HG03135 (cell line): ENCODE data around the gene KCNK13.
"Not testable (repeated sequence)": the region's sequence is repeated elsewhere in the genome, so short reads cannot be mapped to it uniquely, and the experiment has no call there.

ENCODE experiments used
- ATAC-seq: cut with Tn5 transposase; IDR thresholded peaks from one replicate; pipeline ENCODE4 v1.9.1; 2021; ENCODE audit warnings: mild to moderate bottlenecking, moderate library complexity; ENCODE audit not compliant: unreplicated experiment

Gene KCNK13

DNA sequence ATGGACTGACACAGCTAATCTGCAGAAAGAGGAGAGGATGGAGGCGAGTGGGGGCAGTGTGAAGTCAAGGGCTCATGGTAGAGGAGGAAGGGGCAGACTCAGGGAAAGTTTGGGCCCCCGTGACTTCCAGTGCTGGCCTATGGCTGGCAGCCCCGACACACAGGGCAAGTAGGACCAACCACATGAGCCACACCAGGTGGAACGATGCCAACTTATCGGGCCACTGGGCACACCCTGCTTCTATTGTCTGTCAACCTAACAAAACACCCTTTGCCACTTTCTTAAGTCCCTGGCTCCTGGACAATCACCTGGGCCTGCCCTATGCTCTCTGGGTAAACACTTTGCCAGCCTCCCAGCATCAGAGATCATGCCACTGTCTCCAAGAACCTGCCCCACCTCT lies 129.4 kb downstream of the KCNK13 start:
- no peak for ATAC-seq

DNA sequence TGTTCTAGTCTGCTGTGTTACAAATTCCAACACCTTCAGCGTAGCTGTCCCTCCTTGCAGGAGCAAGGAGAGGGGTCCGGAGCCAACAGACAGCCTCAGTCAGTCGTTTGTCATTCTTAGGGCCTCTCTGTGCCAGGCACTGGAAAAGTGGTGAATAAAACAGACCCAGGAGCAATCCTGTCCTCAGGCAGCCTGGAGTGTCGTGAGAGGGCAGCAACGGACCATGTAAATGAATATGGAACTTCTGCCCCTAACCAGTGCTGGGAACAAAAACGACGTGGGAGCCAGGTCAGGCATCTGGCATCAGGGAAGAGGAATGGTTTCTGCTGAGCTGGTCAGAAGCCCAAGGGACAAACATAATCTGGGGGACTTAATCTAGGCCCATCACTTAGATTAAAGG lies 129.8 kb downstream of the KCNK13 start:
- ATAC-seq = no peak

DNA sequence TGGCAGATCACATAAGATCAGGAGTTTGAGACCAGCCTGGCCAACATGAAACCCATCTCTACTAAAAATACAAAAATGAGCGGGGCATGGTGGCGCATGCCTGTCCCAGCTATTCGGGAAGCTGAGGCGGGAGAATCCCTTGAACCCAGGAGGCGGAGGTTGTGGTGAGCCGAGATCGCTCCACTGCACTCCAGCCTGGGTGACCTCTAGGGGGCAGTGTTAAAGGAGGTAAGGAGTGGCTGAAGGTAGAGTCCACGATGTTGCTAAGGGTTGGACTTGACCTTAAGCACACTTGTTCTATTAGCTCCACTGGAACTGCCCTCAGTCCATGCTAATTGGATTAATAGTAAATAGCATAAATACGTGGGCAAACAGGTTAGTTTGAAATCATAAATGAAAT lies 132.1 kb downstream of the KCNK13 start:
- ATAC-seq = no peak

DNA sequence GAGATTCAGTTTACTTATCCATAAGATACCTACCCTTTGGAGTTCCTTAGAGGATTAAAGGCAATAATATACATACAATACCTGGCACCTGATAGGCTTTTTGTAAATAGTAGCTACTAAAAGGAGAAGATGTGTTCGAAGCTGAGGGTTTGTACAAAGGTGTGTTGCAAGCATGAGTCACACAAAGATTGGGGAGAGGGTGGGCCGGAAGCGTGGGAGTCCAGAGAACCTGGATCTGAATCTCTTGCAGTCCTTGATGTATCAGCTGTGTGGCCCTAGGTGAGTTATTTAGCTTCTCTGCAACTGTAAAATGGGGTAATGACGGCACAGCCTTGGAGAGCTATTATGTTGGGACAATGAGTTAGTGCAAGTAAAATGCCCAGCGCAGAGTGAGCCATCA lies 132.9 kb downstream of the KCNK13 start:
- no peak for ATAC-seq

DNA sequence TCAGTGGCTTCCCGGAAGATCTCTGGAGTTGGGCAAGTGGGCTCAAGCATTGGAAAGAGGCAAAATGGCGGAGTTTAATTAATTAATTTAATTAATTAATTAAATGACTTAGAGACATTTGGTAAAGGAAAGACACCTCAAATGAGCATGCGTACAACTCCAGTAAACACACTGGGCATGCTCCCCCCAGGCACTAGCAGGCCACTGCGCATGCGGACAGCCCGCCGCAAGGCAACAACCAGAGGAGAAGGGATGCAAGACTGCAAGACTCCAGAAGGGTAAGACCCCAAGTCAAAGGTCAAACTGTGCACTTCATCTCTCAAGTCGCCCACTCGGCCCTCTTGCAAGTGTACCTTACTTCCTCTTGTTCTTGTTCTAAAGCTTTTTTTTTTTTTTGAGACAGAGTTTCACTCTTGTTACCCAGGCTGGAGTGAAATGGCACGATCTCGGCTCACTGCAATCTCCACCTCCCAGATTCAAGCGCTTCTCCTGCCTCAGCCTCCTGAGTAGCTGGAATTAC lies 136.8 kb downstream of the KCNK13 start:
- no peak for ATAC-seq

DNA sequence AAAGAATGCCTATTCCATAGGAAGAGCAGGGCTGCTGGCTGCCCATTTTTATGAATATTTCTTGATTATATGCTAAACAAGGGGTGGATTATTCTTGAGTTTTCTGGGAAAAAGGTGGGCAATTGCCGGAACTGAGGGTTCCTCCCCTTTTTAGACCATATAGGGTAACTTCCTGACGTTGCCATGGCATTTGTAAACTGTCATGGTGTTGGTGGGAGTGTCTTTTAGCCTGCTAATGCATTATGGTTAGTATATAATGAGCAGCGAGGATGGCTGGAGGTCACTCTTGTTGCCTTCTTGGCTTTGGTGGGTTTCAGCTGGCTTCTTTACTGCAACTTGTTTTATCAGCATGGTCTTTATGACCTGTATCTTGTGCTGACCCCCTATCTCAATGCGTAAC lies 138.8 kb downstream of the KCNK13 start:
- not testable (repeated sequence) for ATAC-seq

DNA sequence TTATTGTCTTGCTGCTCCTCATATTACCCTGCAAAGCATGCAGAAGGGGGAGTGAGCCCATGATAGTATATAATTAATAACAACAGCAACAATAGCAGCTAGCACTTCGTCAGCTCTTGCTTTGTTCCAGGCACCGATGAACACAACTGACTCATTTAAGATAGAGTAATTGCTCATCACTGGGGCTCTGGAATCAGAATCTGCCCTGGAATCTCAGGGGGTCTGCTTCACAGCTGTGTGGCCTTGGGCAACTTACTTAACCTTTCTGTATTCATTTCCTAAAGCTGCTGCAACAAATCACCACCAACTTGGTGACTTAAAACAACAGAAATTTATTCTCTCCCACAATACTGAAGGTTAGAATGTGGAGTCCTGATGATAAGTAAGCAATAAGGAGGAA lies 139.6 kb downstream of the KCNK13 start:
- no peak for ATAC-seq

DNA sequence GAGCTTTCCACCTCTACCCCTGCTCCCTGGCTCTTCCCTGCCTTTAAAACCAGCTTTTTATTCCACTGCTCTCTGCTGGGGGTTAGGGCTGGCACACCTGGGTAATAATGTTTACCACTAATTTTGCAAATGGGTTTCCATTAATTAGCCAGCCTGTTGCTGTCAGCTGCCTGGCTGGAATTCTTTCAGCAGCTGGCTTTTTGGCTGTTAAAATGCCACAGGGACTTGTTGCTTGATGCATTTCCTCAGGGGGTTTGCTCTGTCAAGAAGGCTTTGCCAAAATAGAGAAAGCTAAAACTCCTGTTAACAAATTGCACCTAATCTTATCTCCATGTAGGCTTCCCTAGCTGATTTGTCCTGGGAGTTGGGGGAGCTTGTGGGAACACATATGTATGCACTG lies 142.7 kb downstream of the KCNK13 start:
- ATAC-seq = no peak

DNA sequence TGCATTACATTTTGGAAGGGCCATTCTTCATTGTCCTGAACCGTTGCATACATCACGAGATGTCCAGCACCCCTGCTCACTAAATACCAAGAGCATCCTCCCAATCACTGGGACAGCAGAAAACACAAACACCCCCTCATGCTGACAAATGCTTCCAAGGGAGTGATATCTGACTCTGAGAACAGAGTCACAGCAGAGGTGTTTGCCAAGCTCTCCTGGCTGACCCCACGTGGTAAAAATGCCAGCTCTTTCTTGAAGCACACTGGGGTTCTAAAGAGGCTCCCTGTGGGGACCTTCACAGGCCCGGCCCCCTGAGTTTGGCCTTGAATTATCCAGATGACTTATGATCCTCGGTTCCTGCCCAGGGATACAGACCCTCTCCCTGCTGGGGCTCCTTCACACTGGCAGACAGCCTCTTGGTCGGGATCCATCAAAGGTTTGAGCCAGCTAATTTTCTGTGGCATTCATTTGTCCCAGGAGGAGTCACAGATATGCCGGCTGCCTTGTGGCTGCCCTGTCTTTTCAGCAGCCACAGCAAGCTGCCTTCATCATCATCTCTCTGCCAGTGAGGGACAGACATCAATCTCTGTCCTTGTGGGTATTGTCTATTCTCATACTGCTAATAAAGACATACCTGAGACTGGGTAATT lies 151.4 kb downstream of the KCNK13 start:
- no peak for ATAC-seq

DNA sequence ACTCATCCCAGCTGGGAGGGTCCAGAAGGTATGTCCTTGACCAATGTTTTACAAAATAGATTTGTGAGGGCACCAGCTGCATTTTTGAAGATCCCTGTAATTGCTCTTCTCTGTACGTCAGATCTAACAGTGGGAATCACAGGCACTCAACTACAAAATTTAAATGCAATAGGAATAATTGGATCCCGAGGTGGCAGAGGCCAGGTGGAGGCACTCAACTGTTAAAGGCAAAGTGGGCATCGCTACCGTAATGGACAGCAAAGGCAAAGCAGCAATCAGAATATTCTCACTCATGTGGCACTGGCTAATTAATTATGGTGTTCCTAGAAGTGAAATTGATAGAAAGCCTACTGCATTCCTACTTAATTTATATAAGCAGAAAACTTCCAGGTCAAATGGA lies 166.7 kb downstream of the KCNK13 start:
- no peak for ATAC-seq

DNA sequence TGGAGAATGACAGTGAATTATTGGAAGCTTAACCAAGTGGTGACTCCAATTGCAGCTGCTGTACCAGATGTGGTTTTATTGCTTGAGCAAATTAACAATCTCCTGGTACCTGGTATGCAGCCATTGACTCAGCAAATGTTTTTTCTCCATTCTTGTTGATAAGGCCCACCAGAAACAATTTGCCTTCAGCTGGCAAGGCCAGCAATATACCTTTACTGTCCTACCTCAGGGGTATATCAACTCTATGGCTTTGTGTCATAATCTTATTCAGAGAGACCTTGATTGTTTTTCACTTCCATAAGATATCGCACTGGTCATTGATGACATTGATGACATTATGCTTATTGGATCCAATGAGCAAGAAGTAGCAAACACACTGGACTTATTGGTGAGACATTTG lies 168.1 kb downstream of the KCNK13 start:
- not testable (repeated sequence) for ATAC-seq
